MM.1S (cell line): Measurements from ENCODE around the gene FITM2.

Source experiments
- DNase-seq: peaks from one replicate; pipeline ENCODE4 v3.0.0-alpha.2; 2015
- H2AFZ ChIP-seq: fragments of 300-600 bp; sonication (generic); 2 replicates; pipeline ENCODE4 v1.6.0; 2016; ENCODE audit warnings: antibody characterized with exemption, low read length
- H3F3A ChIP-seq: fragments of 300-600 bp; sonication (generic); 2 replicates; pipeline ENCODE4 v1.6.1; 2016; ENCODE audit warnings: mild to moderate bottlenecking, antibody characterized with exemption, low read length, moderate library complexity, mixed read lengths; ENCODE audit not compliant: insufficient read depth
- H3K27ac ChIP-seq: fragments of 300-600 bp; sonication (generic); 2 replicates; pipeline ENCODE4 v1.5.1; 2016; ENCODE audit warnings: mild to moderate bottlenecking, low read length
- H3K27me3 ChIP-seq: fragments of 300-600 bp; sonication (generic); replicated peaks from 2 replicates; pipeline ENCODE4 v1.6.0; 2016; ENCODE audit warnings: low read length; ENCODE audit not compliant: insufficient read depth
- H3K36me3 ChIP-seq: fragments of 300-600 bp; sonication (generic); replicated peaks from 2 replicates; pipeline ENCODE4 v1.6.1; 2016; ENCODE audit warnings: mild to moderate bottlenecking, low read length, mixed read lengths; ENCODE audit not compliant: insufficient read depth
- H3K4me1 ChIP-seq: fragments of 300-600 bp; sonication (generic); 2 replicates; pipeline ENCODE4 v1.6.1; 2016; ENCODE audit warnings: low read length, mixed read lengths
- H3K4me2 ChIP-seq: fragments of 300-600 bp; sonication (generic); 2 replicates; pipeline ENCODE4 v1.6.0; 2016; ENCODE audit warnings: low read depth, low read length
- H3K4me3 ChIP-seq: fragments of 300-600 bp; sonication (generic); 2 replicates; pipeline ENCODE4 v1.5.1; 2016; ENCODE audit warnings: low read length, mixed read lengths
- H3K79me2 ChIP-seq: fragments of 300-600 bp; sonication (generic); 2 replicates; pipeline ENCODE4 v1.6.1; 2016; ENCODE audit warnings: mixed run types, low read length, mixed read lengths
- H3K9ac ChIP-seq: fragments of 300-600 bp; sonication (generic); 2 replicates; pipeline ENCODE4 v1.6.1; 2016; ENCODE audit warnings: low read length, mixed read lengths
- H3K9me2 ChIP-seq: fragments of 300-600 bp; sonication (generic); replicated peaks from 2 replicates; pipeline ENCODE4 v1.6.1; 2016; ENCODE audit warnings: mild to moderate bottlenecking, low read length, mixed read lengths; ENCODE audit not compliant: insufficient read depth
- H3K9me3 ChIP-seq: fragments of 300-600 bp; sonication (generic); replicated peaks from 2 replicates; pipeline ENCODE4 v1.6.1; 2016; ENCODE audit warnings: mild to moderate bottlenecking, low read length, mixed read lengths; ENCODE audit not compliant: insufficient read depth
- H4K20me1 ChIP-seq: fragments of 300-600 bp; sonication (generic); 2 replicates; pipeline ENCODE4 v1.6.1; 2016; ENCODE audit warnings: mild to moderate bottlenecking, low read length, moderate library complexity, mixed read lengths; ENCODE audit not compliant: insufficient read depth
- EZH2 ChIP-seq: fragments of 300-600 bp; sonication (generic); optimal IDR thresholded peaks from 2 replicates; pipeline ENCODE3; 2017; ENCODE audit warnings: low read depth, mild to moderate bottlenecking, antibody characterized with exemption, low read length, mixed read lengths
- EZH2phosphoT487 ChIP-seq: fragments of 300-600 bp; sonication (generic); IDR thresholded peaks from 2 replicates; pipeline ENCODE4 v1.6.1; 2018; ENCODE audit warnings: antibody characterized with exemption, low read length
- TF ChIP-seq, protein P1 (sequence below): fragments of 300-600 bp; sonication (generic); IDR thresholded peaks from 2 replicates; pipeline ENCODE4 v1.5.1; 2016; ENCODE audit warnings: antibody characterized with exemption, low read length, mixed read lengths

The FITM2 gene

DNA sequence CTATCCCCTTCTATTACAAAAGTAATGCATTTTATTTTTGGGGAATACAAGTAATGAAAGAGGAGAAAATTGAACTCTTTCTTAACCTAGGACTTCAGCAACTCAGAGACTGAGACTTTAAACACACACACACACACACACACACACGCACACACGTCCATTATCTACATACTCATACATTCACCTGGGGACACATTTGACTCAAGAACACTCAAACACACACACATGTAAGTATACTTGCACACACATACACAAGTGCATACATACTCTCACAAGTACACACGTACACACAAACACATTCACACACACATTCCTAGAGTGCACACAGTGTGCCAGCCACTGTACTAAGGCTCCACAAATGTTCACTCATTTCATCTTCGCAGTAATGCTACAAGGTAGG lies 23.7 kb upstream of the FITM2 start:
- Histone ChIP-seq H3K4me1 (no peaks in the 10 kb centered on the region), H2AFZ (no peak overlapping the region), H3K4me3 (no peak overlapping the region), H3K27me3 (no peaks in the 10 kb centered on the region), H3K79me2 (no peaks in the 10 kb centered on the region), H3K36me3 (no peaks in the 10 kb centered on the region), H3K27ac (no peak overlapping the region), H3K4me2 (no peak overlapping the region), H3K9ac (no peak overlapping the region), H3K9me2 (no peaks in the 10 kb centered on the region), H3K9me3 (no peaks in the 10 kb centered on the region), H4K20me1 (no peaks in the 10 kb centered on the region), H3F3A (no peaks in the 10 kb centered on the region)
- no peak for DNase-seq
- no peak for TF ChIP-seq EZH2phosphoT487
- TF ChIP-seq, protein P1, sequence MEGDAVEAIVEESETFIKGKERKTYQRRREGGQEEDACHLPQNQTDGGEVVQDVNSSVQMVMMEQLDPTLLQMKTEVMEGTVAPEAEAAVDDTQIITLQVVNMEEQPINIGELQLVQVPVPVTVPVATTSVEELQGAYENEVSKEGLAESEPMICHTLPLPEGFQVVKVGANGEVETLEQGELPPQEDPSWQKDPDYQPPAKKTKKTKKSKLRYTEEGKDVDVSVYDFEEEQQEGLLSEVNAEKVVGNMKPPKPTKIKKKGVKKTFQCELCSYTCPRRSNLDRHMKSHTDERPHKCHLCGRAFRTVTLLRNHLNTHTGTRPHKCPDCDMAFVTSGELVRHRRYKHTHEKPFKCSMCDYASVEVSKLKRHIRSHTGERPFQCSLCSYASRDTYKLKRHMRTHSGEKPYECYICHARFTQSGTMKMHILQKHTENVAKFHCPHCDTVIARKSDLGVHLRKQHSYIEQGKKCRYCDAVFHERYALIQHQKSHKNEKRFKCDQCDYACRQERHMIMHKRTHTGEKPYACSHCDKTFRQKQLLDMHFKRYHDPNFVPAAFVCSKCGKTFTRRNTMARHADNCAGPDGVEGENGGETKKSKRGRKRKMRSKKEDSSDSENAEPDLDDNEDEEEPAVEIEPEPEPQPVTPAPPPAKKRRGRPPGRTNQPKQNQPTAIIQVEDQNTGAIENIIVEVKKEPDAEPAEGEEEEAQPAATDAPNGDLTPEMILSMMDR: no peak
- TF ChIP-seq EZH2: no peak

DNA sequence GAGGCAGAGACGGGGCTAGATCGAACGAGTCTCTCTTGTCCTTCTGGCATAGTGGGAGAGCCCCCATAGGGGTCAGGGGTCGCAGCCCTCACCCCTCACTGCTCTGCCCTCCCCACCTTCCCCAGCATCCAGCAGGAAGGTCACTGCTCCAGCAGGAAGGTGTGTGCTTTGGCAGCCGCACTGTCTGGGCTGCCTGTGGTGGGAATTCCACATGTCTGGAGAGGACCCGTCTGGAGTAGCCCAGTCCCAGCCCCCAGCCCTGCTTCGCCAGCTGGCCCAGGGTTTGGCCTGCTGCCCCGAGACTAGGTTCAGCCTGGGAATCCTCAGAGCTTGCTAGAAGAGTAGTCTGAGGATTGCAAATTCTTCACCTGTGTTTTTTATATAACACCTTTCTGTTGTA lies 23.3 kb upstream of the FITM2 start:
- Histone ChIP-seq H3K79me2 (no peaks in the 10 kb centered on the region), H3K36me3 (no peaks in the 10 kb centered on the region), H3K9me3 (no peaks in the 10 kb centered on the region), H3K27ac (no peak overlapping the region), H3K4me2 (no peak overlapping the region), H3K4me3 (no peak overlapping the region), H3F3A (no peaks in the 10 kb centered on the region), H4K20me1 (no peaks in the 10 kb centered on the region), H3K27me3 (no peaks in the 10 kb centered on the region), H3K9ac (no peak overlapping the region), H3K9me2 (no peaks in the 10 kb centered on the region), H2AFZ (no peak overlapping the region), H3K4me1 (no peaks in the 10 kb centered on the region)
- TF ChIP-seq EZH2 (no peak), EZH2phosphoT487 (no peak)
- TF ChIP-seq, protein P1: no peak
- DNase-seq: no peak

DNA sequence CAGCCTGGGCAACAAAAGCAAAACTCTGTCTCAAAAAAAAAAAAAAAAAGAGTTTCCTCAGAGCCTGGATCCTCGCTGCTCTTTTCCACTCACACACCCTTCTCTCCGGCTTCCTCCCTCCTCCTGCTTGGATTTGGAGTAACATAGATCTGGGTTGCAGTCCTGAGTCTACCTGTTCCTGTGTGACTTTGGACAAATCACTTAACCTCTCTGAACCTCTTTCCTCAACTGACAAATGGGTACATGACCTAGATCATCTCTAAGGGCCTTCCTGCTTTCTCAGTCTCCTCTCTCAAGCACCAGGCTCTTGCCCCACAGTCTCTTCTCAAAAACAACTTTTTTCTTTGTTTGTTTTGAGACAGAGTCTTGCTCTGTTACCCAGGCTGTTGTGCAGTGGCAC lies 20.2 kb upstream of the FITM2 start:
- Histone ChIP-seq H3K79me2 (no peaks in the 10 kb centered on the region), H3K27me3 (no peaks in the 10 kb centered on the region), H3F3A (no peaks in the 10 kb centered on the region), H3K9ac (no peak overlapping the region), H3K9me2 (no peaks in the 10 kb centered on the region), H3K9me3 (no peaks in the 10 kb centered on the region), H3K4me3 (no peak overlapping the region), H4K20me1 (no peaks in the 10 kb centered on the region), H3K36me3 (no peaks in the 10 kb centered on the region), H3K27ac (no peak overlapping the region), H3K4me1 (0 out of 2 replicates have a peak, but pooled peaks cover 5% of the 10 kb centered on the region), H2AFZ (no peak overlapping the region), H3K4me2 (no peak overlapping the region)
- TF ChIP-seq EZH2phosphoT487 (no peak), EZH2 (no peak)
- TF ChIP-seq, protein P1: no peak
- no peak for DNase-seq
